Measurements from ENCODE around the gene CTNS. TPM values are rescaled to one million over a fixed set of nuclear protein-coding genes. Genes with fewer than 3 reads are reported as not detected.

CTNS gene
- total RNA-seq, 1 experiment from 2014 or later: 7.1 TPM

- H3K4me1 Mint-ChIP-seq (ENCODE audit: insufficient read depth, unreplicated experiment): no peaks in the 10 kb centered on the region
- H3K27me3 Mint-ChIP-seq (ENCODE audit: insufficient read depth, unreplicated experiment): no peaks in the 10 kb centered on the region
- TF ChIP-seq CTCF (IDR thresholded peaks at IDR 0.05; ENCODE audit: unreplicated experiment): no peak
- no TSS peak for BruUV-seq (replicated peaks)
- DNase-seq (ENCODE audit: unreplicated experiment): no peak
- no peak overlapping the region for H3K4me3 Mint-ChIP-seq (ENCODE audit: unreplicated experiment)
- H3K9me3 Mint-ChIP-seq (ENCODE audit: unreplicated experiment): no peaks in the 10 kb centered on the region
- no peak overlapping the region for H3K27ac Mint-ChIP-seq (ENCODE audit: low read depth, unreplicated experiment)
- POLR2A ChIA-PET: no interaction called here
- intact Hi-C loops (cut with micrococcal nuclease): no loop called here
- CTCF ChIA-PET: interaction anchor here (0.6 kb wide), 1 partner anchor 224 kb away, joined by 3 read pairs; no protein-coding TSS in a partner anchor
- H3K36me3 Mint-ChIP-seq (ENCODE audit: insufficient read depth, unreplicated experiment): peaks cover 55% of the 10 kb centered on the region
Measured at GRCh38 chr17:3613124-3613523, 23.4 kb upstream of the CTNS start.

GRCh38 chr17:3615160-3615870, 21.2 kb upstream of the CTNS start:
- H3K36me3 Mint-ChIP-seq (ENCODE audit: insufficient read depth, unreplicated experiment): peaks cover 64% of the 10 kb centered on the region

GRCh38 chr17:3621146-3621720, 15.3 kb upstream of the CTNS start:
- ChIA-PET CTCF (interaction anchor here (0.9 to 1.3 kb wide), 2 partner anchors 8 to 10 kb away, joined by 3 to 4 read pairs; no protein-coding TSS in a partner anchor), POLR2A (interaction anchor here (0.6 kb wide), 1 partner anchor 18 kb away, joined by 3 read pairs; no protein-coding TSS in a partner anchor)
- BruUV-seq (replicated peaks): no TSS peak

More at GRCh38 chr17:3615160-3615870, 21.2 kb upstream of the CTNS start:
- DNase-seq (ENCODE audit: unreplicated experiment): no peak
- no peaks in the 10 kb centered on the region for H3K9me3 Mint-ChIP-seq (ENCODE audit: unreplicated experiment)
- H3K4me3 Mint-ChIP-seq (ENCODE audit: unreplicated experiment): no peak overlapping the region
- H3K27me3 Mint-ChIP-seq (ENCODE audit: insufficient read depth, unreplicated experiment): no peaks in the 10 kb centered on the region
- ChIA-PET CTCF (no interaction called here), POLR2A (no interaction called here)
- no TSS peak for BruUV-seq (replicated peaks)
- H3K4me1 Mint-ChIP-seq (ENCODE audit: insufficient read depth, unreplicated experiment): no peaks in the 10 kb centered on the region
- no peak overlapping the region for H3K27ac Mint-ChIP-seq (ENCODE audit: low read depth, unreplicated experiment)
- intact Hi-C loops (cut with micrococcal nuclease): no loop called here
- TF ChIP-seq CTCF (IDR thresholded peaks at IDR 0.05; ENCODE audit: unreplicated experiment): no peak

More at GRCh38 chr17:3621146-3621720, 15.3 kb upstream of the CTNS start:
- no peak for DNase-seq (ENCODE audit: unreplicated experiment)
- intact Hi-C loops (cut with micrococcal nuclease): no loop called here
- Mint-ChIP-seq H3K4me1 (ENCODE audit: insufficient read depth, unreplicated experiment) (no peaks in the 10 kb centered on the region), H3K4me3 (ENCODE audit: unreplicated experiment) (no peak overlapping the region), H3K27me3 (ENCODE audit: insufficient read depth, unreplicated experiment) (no peaks in the 10 kb centered on the region), H3K27ac (ENCODE audit: low read depth, unreplicated experiment) (no peak overlapping the region), H3K36me3 (ENCODE audit: insufficient read depth, unreplicated experiment) (peaks cover 69% of the 10 kb centered on the region), H3K9me3 (ENCODE audit: unreplicated experiment) (no peaks in the 10 kb centered on the region)
- no peak for TF ChIP-seq CTCF (IDR thresholded peaks at IDR 0.05; ENCODE audit: unreplicated experiment)

Data from MCF 10A (cell line).